H1 (cell line): Measurements from ENCODE around the gene TXNDC2. TPM values are rescaled to one million over a fixed set of nuclear protein-coding genes. Genes with fewer than 3 reads are reported as not detected.

Experiments used
- POLR2A ChIP-seq, 2 experiments: IDR thresholded peaks; 1 replicate in 1 of 2; 2 replicates in 1 of 2; pipeline ENCODE4 v1.6.1; 2011; ENCODE audit warnings: low read depth in 2 of 2, low read length in 2 of 2, mild to moderate bottlenecking in 2 of 2; ENCODE audit errors: control extremely low read depth in 1 of 2
- RAD21 ChIP-seq, 2 experiments: IDR thresholded peaks in 1 of 2; conservative IDR thresholded peaks in 1 of 2; 2 replicates each; pipeline ENCODE4 v1.6.1; 2011; ENCODE audit warnings: low read depth in 2 of 2, low read length in 2 of 2, improper control_type of control experiment in 1 of 2, inconsistent platforms in 1 of 2, mild to moderate bottlenecking in 1 of 2, moderate library complexity in 1 of 2
- SP4 ChIP-seq: IDR thresholded peaks from 2 replicates; pipeline ENCODE4 v1.6.1; 2012; ENCODE audit warnings: low read length, inconsistent platforms
- polyA plus RNA-seq, 7 experiments: library from polyadenylated mRNA; depleted of rRNA in 3 of 7; stranded (reverse) in 5 of 7; unstranded in 2 of 7; fragments of >200 nt in 5 of 7; fragments of 200-250 nt in 2 of 7; gene quantifications; 1 replicate in 5 of 7; 2 replicates in 1 of 7; 4 replicates in 1 of 7; pipeline versions ENCODE4 v1.2.1 to v1.2.3, GENCODE V29; 2011 to 2013; ENCODE audit warnings: missing spikeins in 2 of 7, mixed read lengths in 2 of 7
- total RNA-seq: library from RNA; stranded (reverse); fragmentation: NEBNext Ultra II Directional; extraction: Animal tissue kit (Norgen Biotek cat#: 25700); gene quantifications from 2 replicates; pipeline ENCODE4 v1.2.1, GENCODE V29; 2021

TXNDC2 gene
- total and polyA plus RNA-seq, 2 of the 8 experiments (the other 6 are each of a cell fraction or from before 2014, with no cell fraction given), result 0.09 TPM; not detected in 1

DNA sequence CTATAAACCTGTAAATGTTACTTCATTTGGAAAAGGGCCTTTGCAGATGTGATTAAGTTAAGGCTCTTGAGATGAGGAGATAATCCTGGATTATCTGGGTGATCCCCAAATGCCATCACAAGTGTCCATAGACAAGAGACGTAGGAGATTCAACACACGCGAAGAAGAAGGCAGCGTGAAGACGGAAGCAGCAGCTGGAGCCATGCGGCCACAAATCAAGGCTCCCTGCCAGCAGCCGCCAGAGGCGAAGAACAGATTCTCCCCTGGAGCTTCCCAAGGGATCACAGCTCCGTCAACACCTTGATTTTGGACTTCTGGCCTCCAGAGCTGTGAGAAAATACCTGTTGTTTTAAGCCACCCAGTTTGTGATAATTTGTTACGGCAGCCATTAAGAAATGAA is 17.1 kb downstream of the TXNDC2 start (continued):
- TF ChIP-seq RAD21 (IDR thresholded peaks at IDR 0.05 in 1 of 2, conservative IDR thresholded peaks at IDR 0.05 in 1 of 2; ENCODE audit: low read depth in 2 of 2, low read length in 2 of 2) (no peak), SP4 (no peak), POLR2A (IDR thresholded peaks at IDR 0.05; ENCODE audit: control extremely low read depth in 1 of 2, low read depth in 2 of 2, low read length in 2 of 2) (no peak)
